ENCODE measurements around the gene DRAM2. TPM values are rescaled to one million over a fixed set of nuclear protein-coding genes. Genes with fewer than 3 reads are reported as not detected.

DRAM2 gene
- polyA plus RNA-seq, 1 of the 3 experiments (the other 2 are of a cell fraction): 19.2 TPM

GRCh38 chr1:111139956-111140679, at the start of gene DRAM2, which contains the start of gene CEPT1 (continued):
- TF ChIP-seq TEAD4 (IDR thresholded peaks at IDR 0.05; ENCODE audit: borderline replicate concordance, insufficient read depth): no peak
- no peak for TF ChIP-seq GATA2 (CRISPR knock-in tag; IDR thresholded peaks at IDR 0.05)
- TF ChIP-seq USF1 (IDR thresholded peaks at IDR 0.05; ENCODE audit: borderline replicate concordance, low read depth): no peak
- TF ChIP-seq CHD2 (IDR thresholded peaks at IDR 0.05; ENCODE audit: low read length, partially characterized antibody): peak; percentile 33
- peak; percentile 38 for TF ChIP-seq MXI1 (IDR thresholded peaks at IDR 0.05; ENCODE audit: low read depth, low read length)
- no peak for TF ChIP-seq MEF2A (IDR thresholded peaks at IDR 0.05; ENCODE audit: borderline replicate concordance, low read depth)
- no peak for TF ChIP-seq JUND (IDR thresholded peaks at IDR 0.05)
- TF ChIP-seq RAD21 (IDR thresholded peaks at IDR 0.05; ENCODE audit: low read length): no peak
- TF ChIP-seq ZBTB33 (IDR thresholded peaks at IDR 0.05; ENCODE audit: borderline replicate concordance, low read depth): peak; percentile 65; the same call in 1 of the 2 replicates

GRCh38 chr1:111184663-111185062, 44.8 kb upstream of the DRAM2 start:
- ChIA-PET POLR2A (no interaction called here), CTCF (interaction anchor here (1.0 kb wide), 1 partner anchor 17 kb away, joined by 3 read pairs; no protein-coding TSS in a partner anchor)

More at GRCh38 chr1:111184663-111185062, 44.8 kb upstream of the DRAM2 start:
- no peak overlapping the region for H3K9ac ChIP-seq
- no peaks in the 10 kb centered on the region for H4K20me1 ChIP-seq (ENCODE audit: insufficient read depth)
- no peak overlapping the region for H3K4me3 ChIP-seq (ENCODE audit: low read depth in 2 of 2, low read length in 1 of 2)
- no peak for TF ChIP-seq POLR2AphosphoS5 (IDR thresholded peaks at IDR 0.05; ENCODE audit: low read depth, low read length)
- no peak for TF ChIP-seq TEAD4 (IDR thresholded peaks at IDR 0.05; ENCODE audit: borderline replicate concordance, insufficient read depth)
- no peak for TF ChIP-seq REST (IDR thresholded peaks at IDR 0.05; ENCODE audit: low read depth, low read length)
- TF ChIP-seq MXI1 (IDR thresholded peaks at IDR 0.05; ENCODE audit: low read depth, low read length): no peak
- TF ChIP-seq ELF1 (IDR thresholded peaks at IDR 0.05): no peak
- TF ChIP-seq USF2 (IDR thresholded peaks at IDR 0.05; ENCODE audit: borderline replicate concordance, low read depth, low read length): no peak
- TF ChIP-seq GATA2 (CRISPR knock-in tag; IDR thresholded peaks at IDR 0.05): no peak
- no peaks in the 10 kb centered on the region for H3K4me1 ChIP-seq (ENCODE audit: control insufficient read depth in 1 of 2, insufficient read depth in 2 of 2, low read depth in 1 of 2, low read length in 1 of 2)
- H3K36me3 ChIP-seq (replicated peaks in 1 of 2; ENCODE audit: control insufficient read depth in 1 of 2, insufficient read depth in 2 of 2, low read length in 1 of 2): peaks cover 51 to 70% of the 10 kb centered on the region in 2 experiments
- DNase-seq: no peak
- H2AFZ ChIP-seq (ENCODE audit: low read depth): no peak overlapping the region
- H3K79me2 ChIP-seq (ENCODE audit: insufficient read depth): no peaks in the 10 kb centered on the region
- no peaks in the 10 kb centered on the region for H3K9me2 ChIP-seq
- H3K9me3 ChIP-seq: no peaks in the 10 kb centered on the region
- no peaks in the 10 kb centered on the region for H3F3A ChIP-seq (replicated peaks; ENCODE audit: insufficient read depth)
- H3K4me2 ChIP-seq: no peak overlapping the region
- no peak overlapping the region for H3K27ac ChIP-seq (ENCODE audit: low read depth in 2 of 2, low read length in 1 of 2)
- no peaks in the 10 kb centered on the region for H3K27me3 ChIP-seq (ENCODE audit: insufficient read depth)

Measured in SK-N-SH (cell line).